PC-9 (cell line): ENCODE measurements around the gene RABAC1.

Experiments used
- CTCF ChIP-seq: fragments of 200-600 bp; sonication (generic); conservative IDR thresholded peaks from 2 replicates; pipeline ENCODE4 v1.6.1; 2017; ENCODE audit warnings: mixed run types, antibody characterized with exemption, mild to moderate bottlenecking, moderate library complexity
- EZH2 ChIP-seq: fragments of 200-600 bp; sonication (generic); IDR thresholded peaks from 2 replicates; pipeline ENCODE4 v1.8.0; 2017; ENCODE audit warnings: antibody characterized with exemption, low read depth

GRCh38 chr19:41911889-41912731, 47.0 kb downstream of the RABAC1 start:
- TF ChIP-seq CTCF (no peak), EZH2 (no peak)
